HG02840 (cell line): ENCODE measurements around the gene TMEM248.
"Not testable (repeated sequence)": the region's sequence is repeated elsewhere in the genome, so short reads cannot be mapped to it uniquely, and the experiment has no call there.

Source experiments
- ATAC-seq: cut with Tn5 transposase; IDR thresholded peaks from one replicate; pipeline ENCODE4 v1.9.1; 2021; ENCODE audit warnings: mild to moderate bottlenecking, moderate library complexity, moderate number of reproducible peaks; ENCODE audit not compliant: unreplicated experiment, low FRiP score

The TMEM248 gene

GRCh38 chr7:66907731-66908130 is 13.3 kb upstream of the TMEM248 start:
- no peak for ATAC-seq

DNA sequence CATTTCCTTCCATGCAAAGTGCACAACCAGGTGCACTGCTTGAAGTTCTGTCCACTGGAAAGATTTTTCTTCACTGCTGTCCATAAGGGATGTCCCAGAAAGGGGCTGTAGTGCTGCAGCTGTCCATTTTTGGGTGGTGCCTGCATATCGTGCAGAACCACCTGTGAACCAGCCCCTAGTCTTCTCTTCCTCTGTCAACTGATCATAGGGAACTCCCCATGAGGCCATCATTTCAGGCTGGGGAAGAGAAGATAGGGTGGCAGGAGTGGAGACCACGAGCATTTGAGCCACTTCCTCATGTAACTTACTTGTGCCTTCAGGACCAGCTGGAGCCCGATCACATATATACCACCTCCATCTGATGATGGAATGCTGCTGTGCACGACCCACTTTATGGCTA is 12.4 kb upstream of the TMEM248 start:
- not testable (repeated sequence) for ATAC-seq

GRCh38 chr7:66910789-66911188 is 10.2 kb upstream of the TMEM248 start:
- no peak for ATAC-seq

DNA sequence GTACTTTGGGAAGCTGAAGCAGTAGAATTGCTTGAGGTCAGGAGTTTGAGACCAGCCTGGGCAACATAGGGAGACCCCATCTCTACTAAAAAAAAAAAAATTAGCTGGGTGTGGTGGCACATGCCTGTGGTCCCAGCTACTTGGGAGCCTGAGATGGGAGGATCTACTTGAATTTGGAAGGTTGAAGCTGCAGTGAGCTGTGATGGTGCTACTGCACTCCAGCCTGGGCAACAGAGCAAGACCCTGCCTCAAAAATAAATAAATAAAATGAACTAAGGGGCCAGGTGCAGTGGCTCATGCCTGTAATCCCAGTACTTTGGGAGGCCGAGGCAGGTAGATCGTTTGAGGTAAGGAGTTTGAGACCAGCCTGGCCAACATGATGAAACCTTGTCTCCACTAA is 9.8 kb upstream of the TMEM248 start:
- not testable (repeated sequence) for ATAC-seq

DNA sequence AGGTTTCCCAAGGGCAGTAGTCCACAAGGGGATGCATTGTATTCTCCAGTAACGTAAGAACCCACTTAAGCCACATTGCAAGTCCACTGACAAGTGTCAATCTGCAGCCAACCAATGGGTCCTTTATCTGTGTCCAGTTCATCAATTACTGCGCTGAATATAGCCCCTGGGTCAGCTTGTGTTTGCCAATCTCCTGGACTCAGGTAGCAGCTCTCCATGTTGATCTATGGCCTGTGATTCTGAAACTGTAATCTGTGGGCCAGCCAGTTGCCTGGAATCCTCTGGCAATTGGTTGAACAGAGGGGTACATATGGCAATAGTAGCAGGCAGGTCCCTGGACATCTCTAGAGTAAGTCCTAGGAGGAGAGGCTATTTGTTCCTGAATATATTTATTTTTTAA is 8.8 kb upstream of the TMEM248 start:
- ATAC-seq, result no peak

GRCh38 chr7:66913118-66914037 is 7.6 kb upstream of the TMEM248 start:
- ATAC-seq, result no peak

DNA sequence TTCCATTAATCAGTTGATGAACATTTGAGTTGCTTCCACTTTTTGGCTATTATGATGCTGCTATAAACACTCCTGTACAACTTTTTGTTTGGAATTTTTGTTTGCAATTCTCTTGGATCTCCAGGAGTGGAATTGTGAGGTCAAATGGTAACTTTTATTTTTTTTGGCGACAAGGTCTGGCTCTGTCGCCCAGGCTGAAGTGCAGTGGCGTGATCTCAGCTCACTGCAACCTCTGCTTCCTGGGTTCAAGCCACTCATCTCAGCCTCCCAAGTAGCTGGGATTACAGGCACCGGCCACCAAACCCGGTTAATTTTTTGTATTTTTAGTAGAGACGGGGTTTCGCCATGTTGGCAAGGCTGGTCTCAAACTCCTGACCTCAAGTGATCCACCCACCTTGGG is 3.1 kb upstream of the TMEM248 start:
- ATAC-seq, result not testable (repeated sequence)

GRCh38 chr7:66919304-66919703 is 1.7 kb upstream of the TMEM248 start:
- ATAC-seq, result no peak

GRCh38 chr7:66919704-66920103 is 1.3 kb upstream of the TMEM248 start:
- ATAC-seq, result no peak

GRCh38 chr7:66920256-66920655 is 769 bp upstream of the TMEM248 start:
- no peak for ATAC-seq

GRCh38 chr7:66921396-66921917 is 432 bp downstream of the TMEM248 start:
- peak; percentile 9 for ATAC-seq

DNA sequence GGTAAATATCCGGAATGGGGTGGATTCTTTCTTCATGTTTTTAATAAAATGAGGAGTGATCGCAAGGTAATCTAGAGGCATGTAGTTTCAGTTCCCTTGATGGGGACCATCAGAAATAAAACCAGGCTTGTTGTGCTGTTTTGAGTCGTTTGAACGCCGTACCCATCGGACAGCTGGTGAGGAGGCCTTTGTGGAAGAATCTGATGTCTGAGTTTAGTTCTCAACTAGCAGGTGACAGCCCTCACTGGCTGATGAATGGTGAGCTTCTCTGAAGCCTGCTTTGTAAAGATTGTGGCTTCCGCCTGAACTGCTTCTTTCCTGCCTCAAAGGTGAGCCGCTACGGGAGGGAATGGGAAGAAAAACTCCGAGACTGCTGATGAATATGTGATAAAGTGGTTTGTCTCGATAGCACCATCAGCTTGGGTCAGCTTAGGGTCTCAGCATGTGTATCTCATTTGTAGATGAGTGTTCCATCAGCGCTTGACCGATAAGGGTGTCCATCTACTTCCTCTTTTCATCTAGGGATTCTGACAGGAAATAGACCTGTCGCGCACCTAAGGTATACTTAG is 977 bp downstream of the TMEM248 start:
- ATAC-seq, result no peak

DNA sequence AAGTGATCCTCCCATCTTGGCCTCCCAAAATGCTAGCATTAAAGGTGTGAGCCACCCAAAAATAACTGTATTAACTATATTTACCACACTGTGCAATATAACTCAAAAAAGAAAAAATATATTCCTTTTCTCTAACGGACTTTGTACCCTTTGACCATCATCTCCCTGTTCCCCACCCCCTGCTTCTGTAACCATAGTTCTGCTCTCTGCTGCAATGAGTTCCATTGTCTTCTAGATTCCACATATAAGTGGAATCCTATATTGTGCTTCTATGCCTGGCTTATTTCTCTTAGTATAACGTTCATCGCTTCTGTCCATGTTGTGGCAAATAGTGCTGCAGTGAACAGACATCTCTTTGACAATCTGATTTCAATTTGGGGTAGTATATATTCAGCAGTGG is 4.2 kb downstream of the TMEM248 start:
- no peak for ATAC-seq

DNA sequence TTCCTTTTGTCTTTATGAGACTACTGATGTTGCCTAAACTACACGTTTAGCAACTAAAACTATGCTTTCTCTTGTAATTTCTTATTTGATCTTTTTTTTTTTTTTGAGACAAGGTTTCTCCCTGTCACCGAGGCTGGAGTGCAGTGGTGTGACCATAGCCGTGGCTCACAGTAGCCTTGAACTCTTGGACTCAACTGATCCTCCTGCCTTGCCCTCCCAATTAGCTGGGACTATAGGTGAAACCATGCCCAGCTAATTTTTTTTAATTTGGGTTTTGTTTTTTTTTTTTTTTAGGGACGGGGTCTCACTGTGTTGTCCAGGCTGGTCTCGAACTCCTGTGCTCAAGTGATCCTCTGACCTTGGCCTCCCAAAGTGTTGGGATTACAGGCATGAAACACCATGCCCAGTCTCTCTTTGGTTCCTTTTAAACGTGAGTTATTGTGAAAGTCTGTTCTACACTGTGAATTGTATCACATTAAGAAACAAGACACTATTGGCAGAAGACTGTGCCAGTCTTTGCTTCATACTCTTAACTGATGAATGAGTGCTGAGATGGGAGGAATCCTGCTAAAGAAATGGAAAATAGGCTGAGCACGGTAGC is 6.4 kb downstream of the TMEM248 start:
- ATAC-seq, result no peak

DNA sequence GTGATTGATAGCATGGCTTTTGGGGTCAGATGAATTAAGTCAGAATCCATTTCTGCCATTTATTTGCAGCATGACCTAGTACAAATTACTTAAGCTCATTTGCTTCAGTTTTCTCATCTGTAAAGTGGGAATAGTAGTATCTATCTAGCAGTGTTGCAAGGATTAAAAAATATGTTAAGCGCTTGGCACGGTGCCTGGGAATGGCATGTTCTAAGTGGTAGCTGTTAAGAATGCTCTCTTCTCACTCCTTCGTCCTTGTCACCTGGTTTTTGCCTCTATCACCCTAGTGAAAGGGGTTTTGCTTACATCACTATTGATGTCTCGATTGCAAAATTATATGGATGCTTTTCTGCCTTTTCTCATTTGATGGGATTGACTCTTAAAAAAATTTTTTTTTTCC is 7.4 kb downstream of the TMEM248 start:
- ATAC-seq, result no peak

DNA sequence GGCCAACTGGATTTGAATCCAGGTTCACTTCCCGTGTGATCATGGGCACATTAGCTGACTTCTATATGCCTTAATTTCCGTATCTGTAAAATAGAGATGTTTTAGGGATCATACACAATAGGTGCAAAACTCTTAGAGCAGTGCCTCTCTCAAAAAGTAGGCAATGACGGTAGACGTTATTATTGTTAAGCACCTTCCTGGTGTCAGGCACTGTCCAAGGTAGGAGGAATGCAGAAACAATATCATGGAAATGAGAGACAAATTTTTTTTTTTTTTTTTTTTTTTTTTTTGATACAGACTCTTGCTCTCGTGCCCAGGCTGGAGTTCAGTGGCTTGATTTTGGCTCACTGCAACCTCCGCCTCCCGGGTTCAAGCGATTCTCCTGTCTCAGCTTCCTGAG is 8.1 kb downstream of the TMEM248 start:
- ATAC-seq, result no peak

DNA sequence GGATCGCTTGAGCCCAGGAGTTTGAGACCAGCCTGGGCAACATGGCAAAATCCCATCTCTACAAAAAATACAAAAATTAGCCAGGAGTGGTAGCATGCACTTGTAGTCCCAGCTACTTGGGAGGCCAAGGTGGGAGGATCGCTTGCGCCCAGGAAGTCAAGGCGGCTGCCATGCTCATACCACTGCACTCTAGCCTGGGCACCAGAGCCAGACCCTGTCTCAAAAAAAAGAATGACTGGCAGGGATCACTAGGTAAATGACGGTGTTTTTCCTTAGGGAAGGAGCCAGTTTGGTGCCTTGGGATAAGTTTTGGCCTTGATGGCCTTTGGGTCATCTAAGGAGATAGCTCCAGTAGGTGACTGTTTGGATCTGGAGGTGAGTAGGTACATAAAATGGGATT is 8.9 kb downstream of the TMEM248 start:
- no peak for ATAC-seq

DNA sequence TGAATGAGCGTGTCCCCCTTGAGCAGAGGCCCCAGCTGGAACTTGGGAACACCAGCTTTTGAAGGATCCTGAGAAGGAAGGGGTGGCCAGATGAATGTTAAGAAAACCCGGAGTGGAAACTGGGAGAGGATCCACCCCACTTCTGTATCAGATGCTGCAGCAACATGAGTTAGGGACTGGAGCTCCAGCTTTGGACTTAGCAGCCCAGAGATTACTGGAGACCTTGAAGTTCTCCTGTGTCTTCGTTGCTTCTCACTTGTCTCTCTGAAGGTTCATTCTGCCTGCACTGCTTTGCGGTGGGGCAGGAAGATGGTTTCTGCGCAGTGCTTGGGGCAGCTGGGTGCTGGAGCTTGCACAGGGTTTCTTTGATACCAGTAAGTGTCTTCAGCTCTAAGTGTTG is 9.3 kb downstream of the TMEM248 start:
- ATAC-seq, result no peak

DNA sequence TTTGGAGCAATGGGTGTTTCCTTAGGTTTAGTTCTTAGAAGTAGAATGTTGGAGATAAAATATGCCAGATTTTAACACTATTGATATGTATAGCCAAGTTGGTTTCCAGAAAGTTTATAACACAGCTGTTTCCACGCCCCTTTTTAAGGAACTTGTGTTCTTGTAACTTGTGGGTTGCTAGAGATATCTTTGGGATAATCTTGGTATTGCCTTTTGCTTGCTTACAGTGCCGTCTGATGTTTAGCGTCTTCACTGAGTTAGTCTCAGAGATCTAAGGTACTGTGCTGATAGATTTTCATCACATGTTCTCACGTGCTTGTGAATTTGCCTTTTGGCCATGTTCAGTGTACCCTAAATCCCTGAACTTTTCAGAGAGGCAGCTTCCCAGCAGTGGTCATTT is 12.4 kb downstream of the TMEM248 start:
- ATAC-seq, result no peak

- ATAC-seq, result no peak
Observed at GRCh38 chr7:66937940-66938339, 16.9 kb downstream of the TMEM248 start.

DNA sequence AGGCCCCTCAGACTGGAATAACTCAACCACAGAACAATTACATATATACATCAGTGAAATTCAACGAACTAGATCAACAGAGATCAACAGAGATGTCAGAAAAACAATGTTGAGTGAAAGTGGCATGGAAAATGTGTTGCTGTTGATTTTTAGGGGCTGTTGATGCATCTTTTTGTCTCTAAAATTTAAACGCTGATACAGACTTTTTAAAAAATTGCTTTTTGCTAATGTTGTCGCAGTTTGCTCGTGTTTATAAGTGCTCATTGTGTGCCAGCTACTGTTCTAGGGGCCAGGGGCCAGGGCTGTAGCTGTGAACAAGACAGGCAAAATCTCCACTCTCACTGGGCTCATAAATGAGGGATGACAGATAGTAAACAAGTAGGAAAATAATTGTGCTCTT is 18.3 kb downstream of the TMEM248 start:
- ATAC-seq, result no peak
